HEK293T (cell line): Measurements from ENCODE around the gene PRKAG1.

ENCODE experiments used
- FOXK2 ChIP-seq: fragments of 450-650 bp; IDR thresholded peaks from 2 replicates; pipeline ENCODE4 v1.6.1; 2016; ENCODE audit warnings: mild to moderate bottlenecking
- HDGF ChIP-seq: fragments of 450-650 bp; IDR thresholded peaks from 2 replicates; pipeline ENCODE4 v1.6.1; 2017; ENCODE audit warnings: antibody characterized with exemption, borderline replicate concordance

- TF ChIP-seq FOXK2 (no peak), HDGF (no peak)
These were observed 14.3 kb upstream of the PRKAG1 start for GRCh38 chr12:49032679-49033447.
